Measurements from ENCODE around the gene TTC9C.

GRCh38 chr11:62757846-62758788, 29.8 kb downstream of the TTC9C start:
- TF ChIP-seq TAF1 (IDR thresholded peaks at IDR 0.05; ENCODE audit: low read depth, low read length) (no peak), POLR2AphosphoS5 (IDR thresholded peaks at IDR 0.05; ENCODE audit: low read depth, low read length) (no peak)
